ENCODE measurements around the gene ZNF578.
"Not testable (repeated sequence)": the region's sequence is repeated elsewhere in the genome, so short reads cannot be mapped to it uniquely, and the experiment has no call there.

The ZNF578 gene

DNA sequence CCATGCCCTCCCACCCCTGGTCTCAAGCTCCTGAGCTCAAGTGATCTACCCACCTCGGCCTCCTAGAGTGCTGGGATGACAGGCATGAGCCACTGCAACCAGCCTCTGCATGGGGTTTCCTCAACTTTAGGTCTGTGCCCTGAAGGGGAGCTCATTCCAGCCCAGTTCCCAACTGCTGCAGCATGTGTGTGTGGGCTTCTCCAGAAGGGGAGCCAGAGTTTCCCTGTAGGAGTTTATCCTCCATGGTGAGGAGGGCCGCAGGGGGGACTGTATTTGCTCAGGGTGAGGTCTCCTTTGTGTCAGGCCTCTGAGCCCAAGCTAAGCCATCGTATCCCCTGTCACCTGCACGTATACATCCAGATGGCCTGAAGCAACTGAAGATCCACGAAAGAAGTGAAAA lies 62.8 kb downstream of the ZNF578 start:
- no peak for DNase-seq (ENCODE audit: low read depth)

- DNase-seq (ENCODE audit: low read depth), result no peak
Measured at GRCh38 chr19:52518646-52519045, 65.3 kb downstream of the ZNF578 start.

DNA sequence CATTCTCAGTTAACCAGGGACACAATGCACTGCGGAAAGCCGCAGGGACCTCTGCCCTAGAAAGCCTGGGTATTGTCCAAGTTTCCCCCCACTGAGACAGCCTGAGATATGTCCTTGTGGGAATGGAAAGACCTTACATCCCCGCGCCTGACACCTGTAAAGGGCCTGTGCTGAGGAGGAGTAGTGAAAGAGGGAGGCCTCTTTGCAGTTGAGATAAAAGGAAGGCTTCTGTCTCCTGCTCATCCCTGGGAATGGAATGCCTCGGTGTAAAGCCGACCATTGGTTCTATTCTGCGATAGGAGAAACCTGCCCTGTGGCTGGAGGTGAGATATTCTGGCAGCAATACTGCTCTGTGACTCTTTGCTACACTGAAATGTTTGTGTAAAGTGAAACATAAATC lies 65.8 kb downstream of the ZNF578 start:
- DNase-seq (ENCODE audit: low read depth), result not testable (repeated sequence)

DNA sequence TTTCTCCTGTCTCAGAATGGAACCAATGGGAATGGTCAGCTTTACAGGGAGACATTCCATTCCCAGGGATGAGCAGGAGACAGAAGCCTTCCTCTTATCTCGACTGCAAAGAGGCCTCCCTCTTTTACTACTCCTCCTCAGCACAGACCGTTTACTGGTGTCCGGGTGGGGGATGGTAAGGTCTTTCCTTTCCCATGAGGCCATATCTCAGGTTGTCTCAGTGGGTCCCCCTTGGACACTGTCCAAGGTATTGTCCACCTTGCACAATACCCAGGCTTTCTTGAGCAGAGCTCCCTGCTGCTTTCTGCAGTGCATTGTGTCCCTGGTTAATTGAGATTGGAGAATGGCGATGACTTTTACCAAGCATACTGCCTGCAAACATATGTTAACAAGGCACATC lies 66.7 kb downstream of the ZNF578 start:
- DNase-seq (ENCODE audit: low read depth), result no peak

GRCh38 chr19:52522551-52522950 lies 69.2 kb downstream of the ZNF578 start:
- no peak for DNase-seq (ENCODE audit: low read depth)

GRCh38 chr19:52524086-52524485 lies 70.7 kb downstream of the ZNF578 start:
- DNase-seq (ENCODE audit: low read depth), result no peak

DNA sequence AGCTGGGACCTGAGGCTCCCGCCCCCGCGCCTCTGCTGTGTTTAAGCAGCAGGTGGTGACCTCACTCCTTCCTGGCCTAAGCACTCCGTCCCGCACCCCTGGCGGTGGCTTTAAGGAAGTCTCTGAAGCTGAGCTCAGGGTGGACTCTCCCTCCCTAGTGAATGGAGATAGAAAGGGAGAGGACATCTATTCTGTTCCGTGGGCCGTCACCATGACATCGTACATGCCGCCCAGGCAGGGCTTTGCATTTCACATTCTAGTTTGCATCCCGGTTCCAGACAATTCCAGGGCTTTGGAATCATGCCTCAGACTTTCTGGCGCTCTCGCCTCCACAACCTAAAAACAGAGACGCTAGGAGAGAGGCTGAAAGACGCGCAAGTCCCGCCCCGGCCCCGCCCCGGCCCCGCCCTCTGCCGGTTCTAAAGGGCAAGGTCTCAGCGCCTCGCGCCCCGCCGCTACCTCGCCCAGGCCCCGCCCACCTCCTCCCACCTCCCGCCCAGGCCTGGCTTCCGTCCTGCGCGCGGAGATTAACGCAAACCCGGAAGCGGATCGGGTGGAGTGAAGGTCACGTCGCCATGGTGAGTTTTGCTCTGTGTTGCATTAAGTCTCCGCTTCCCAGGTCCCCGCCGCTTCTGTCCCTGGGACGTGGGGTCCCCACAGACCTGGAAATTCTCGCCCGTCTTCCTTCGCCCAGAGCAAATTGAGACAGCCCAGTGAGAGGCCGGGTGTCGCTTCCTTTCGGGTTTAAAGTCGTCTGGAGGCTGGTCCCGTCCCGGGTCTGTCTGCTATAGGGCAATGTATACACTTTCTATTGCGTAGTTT lies 74.0 kb downstream of the ZNF578 start, which contains the start of gene ZNF808:
Gene ZNF808 (plus strand): TSS at position 535 of the 822 bp plus-strand sequence. CDS start 15,617 bp downstream, outside the sequence.
- peak; percentile 98 for DNase-seq (ENCODE audit: low read depth)

GRCh38 chr19:52527956-52528351 lies 74.6 kb downstream of the ZNF578 start:
- no peak for DNase-seq (ENCODE audit: low read depth)

GRCh38 chr19:52532480-52532879 lies 79.1 kb downstream of the ZNF578 start:
- DNase-seq (ENCODE audit: low read depth), result no peak

DNA sequence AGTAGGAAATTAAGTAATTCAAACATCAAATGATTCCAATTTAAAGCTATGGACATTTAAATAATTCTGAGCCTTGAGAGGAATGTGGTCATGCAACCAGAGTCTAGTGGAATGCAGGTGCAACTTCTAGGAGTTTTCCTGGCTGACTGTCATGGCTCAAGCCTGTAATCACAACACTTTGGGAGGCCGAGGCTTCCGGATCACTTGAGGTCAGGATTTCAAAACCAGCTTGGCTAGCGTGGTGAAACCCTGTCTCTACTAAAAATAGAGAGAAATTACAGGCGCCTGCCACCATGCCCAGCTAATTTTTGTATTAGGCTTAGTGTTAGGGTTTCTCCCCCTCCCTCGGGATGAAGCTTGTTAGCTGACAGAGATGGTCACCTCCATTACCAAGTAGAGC lies 80.5 kb downstream of the ZNF578 start:
- no peak for DNase-seq (ENCODE audit: low read depth)

GRCh38 chr19:52535385-52535770 lies 82.0 kb downstream of the ZNF578 start:
- not testable (repeated sequence) for DNase-seq (ENCODE audit: low read depth)

- DNase-seq (ENCODE audit: low read depth), result peak; percentile 88
Measured at GRCh38 chr19:52535771-52536447, 82.6 kb downstream of the ZNF578 start.

GRCh38 chr19:52536448-52536800 lies 83.1 kb downstream of the ZNF578 start:
- DNase-seq (ENCODE audit: low read depth), result peak; percentile 20

GRCh38 chr19:52538815-52539214 lies 85.5 kb downstream of the ZNF578 start:
- DNase-seq (ENCODE audit: low read depth), result not testable (repeated sequence)

DNA sequence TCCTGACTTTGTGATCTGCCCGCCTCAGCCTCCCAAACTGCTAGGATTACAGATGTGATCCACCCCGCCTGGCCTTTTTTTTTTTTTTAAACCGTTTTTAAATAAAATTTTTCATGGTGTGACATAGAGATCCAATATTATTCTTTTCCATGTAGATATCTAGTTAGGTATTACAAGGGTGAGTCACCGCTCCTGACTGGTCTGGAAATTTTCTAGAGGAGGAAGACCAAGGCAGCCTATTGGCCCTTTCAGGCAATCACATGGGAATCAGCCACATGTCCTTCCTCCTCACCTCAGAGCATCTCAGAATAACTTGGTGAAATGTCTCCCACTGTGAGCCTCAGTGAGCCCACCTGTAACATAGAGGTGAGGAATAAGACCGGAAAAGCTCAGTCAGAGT lies 87.8 kb downstream of the ZNF578 start:
- DNase-seq (ENCODE audit: low read depth), result not testable (repeated sequence)

DNA sequence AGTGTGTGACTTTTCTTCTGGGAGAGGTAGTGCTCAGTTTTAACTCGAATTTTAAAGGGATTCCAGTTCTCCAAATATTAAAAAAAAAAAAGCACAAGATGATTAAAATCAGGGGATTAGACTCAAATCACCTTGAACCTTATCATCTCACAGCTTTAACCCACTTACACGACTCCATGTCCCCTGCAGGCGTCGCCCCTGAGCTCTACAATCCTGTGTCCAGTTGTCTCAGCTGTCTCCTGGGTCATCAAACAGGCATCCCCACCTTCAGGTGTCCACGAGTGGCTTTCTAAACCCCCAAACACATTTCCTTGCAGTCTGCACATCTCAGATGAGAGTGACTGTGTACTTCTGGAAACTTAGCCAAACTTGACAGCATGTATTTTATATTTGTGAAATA lies 88.3 kb downstream of the ZNF578 start:
- no peak for DNase-seq (ENCODE audit: low read depth)

DNA sequence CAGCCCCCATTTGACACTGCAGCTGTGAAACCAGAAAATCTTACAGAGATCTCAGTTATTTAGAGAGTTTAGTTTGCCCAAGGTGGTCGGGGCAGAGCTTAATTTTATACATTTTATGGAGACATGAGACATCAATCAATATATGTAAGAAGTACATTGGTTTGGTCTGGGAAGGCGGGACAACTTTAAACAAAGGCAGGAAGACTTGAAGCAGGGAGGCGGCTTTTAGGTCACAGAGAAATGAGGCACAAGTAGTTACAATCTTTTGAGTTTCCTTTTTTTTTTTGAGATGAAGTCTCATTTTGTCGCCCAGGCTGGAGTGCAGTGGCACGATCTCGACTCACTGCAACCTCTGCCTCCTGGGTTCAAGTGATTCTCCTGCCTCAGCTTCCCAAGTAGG lies 89.2 kb downstream of the ZNF578 start:
- not testable (repeated sequence) for DNase-seq (ENCODE audit: low read depth)

GRCh38 chr19:52542984-52543664 lies 89.8 kb downstream of the ZNF578 start:
- DNase-seq (ENCODE audit: low read depth), result peak; percentile 51

DNA sequence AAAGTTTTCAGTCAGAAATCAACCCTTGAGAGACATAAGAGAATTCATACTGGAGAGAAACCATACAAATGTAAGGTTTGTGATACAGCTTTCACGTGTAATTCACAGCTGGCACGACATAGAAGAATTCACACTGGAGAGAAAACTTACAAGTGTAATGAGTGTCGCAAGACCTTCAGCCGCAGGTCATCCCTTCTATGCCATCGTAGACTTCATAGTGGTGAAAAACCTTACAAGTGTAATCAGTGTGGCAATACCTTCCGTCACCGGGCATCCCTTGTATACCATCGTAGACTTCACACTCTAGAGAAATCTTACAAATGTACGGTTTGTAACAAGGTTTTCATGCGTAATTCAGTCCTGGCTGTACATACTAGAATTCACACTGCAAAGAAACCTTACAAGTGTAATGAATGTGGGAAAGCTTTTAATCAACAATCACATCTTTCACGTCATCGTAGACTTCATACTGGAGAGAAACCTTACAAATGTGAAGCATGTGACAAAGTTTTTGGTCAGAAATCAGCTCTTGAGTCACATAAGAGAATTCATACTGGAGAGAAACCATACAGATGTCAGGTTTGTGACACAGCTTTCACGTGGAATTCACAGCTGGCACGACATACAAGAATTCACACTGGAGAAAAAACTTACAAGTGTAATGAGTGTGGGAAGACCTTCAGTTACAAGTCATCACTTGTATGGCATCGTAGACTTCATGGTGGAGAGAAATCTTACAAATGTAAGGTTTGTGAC lies 101.0 kb downstream of the ZNF578 start:
- DNase-seq (ENCODE audit: low read depth), result no peak

GRCh38 chr19:52557231-52557995 lies 104.1 kb downstream of the ZNF578 start:
- no peak for DNase-seq (ENCODE audit: low read depth)

DNA sequence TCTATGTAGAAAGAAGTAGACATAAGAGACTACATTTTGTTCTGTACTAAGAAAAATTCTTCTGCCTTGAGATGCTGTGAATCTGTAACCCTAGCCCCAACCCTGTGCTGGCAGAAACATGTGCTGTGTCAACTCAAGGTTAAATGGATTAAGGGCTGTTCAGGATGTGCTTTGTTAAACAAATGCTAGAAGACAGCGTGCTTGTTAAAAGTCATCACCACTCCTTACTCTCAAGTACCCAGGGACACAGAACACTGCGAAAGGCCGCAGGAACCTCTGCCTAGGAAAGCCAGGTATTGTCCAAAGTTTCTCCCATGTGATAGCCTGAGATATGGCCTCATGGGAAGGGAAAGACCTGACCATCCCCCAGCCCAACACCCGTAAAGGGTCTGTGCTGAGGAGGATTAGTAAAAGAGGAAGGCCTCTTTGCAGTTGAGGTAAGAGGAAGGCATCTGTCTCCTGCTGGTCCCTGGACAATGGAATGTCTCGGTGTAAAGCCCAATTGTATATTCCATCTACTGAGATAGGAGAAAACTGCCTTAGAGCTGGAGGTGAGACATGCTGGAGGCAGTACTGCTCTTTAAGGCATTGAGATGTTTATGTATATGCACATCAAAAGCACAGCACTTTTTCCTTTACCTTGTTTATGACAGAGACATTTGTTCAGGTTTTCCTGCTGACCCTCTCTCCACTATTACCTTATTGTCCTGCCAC lies 105.5 kb downstream of the ZNF578 start:
- DNase-seq (ENCODE audit: low read depth), result not testable (repeated sequence)

Measured in activated gamma-delta T cell treated with anti-CD3 and anti-CD28 coated beads, Interleukin-2, amount 50 U/mL, for 16 hours (primary cell).